GM23338 (cell line): ENCODE results near the gene FAM219A. TPM values are rescaled to one million over a fixed set of nuclear protein-coding genes. Genes with fewer than 3 reads are reported as not detected.

Source experiments
- ATAC-seq: fragments of 200-7000 bp; cut with Tn5 transposase; 3 replicates; pipeline ENCODE4 v1.9.1; 2020
- DNase-seq: peaks from one replicate; pipeline ENCODE4 v3.0.0-alpha.2; 2015; ENCODE audit warnings: low spot score
- H2AFZ ChIP-seq: fragments of 200-600 bp; sonication (generic); 2 replicates; pipeline ENCODE4 v1.8.0; 2016; ENCODE audit warnings: antibody characterized with exemption, mild to moderate bottlenecking, moderate library complexity
- H3F3A ChIP-seq: fragments of 200-600 bp; sonication (generic); replicated peaks from 2 replicates; pipeline ENCODE4 v1.8.0; 2017; ENCODE audit warnings: antibody characterized with exemption, mixed run types, low read depth
- H3K27ac ChIP-seq: fragments of 200-600 bp; sonication (generic); 2 replicates; pipeline ENCODE4 v1.6.1; 2016; ENCODE audit warnings: low read depth
- H3K27me3 ChIP-seq: fragments of 200-600 bp; sonication (generic); 2 replicates; pipeline ENCODE4 v1.8.0; 2016; ENCODE audit warnings: mild to moderate bottlenecking, mixed run types, moderate library complexity; ENCODE audit not compliant: insufficient read depth
- H3K36me3 ChIP-seq: fragments of 200-600 bp; sonication (generic); 2 replicates; pipeline ENCODE4 v1.8.0; 2016; ENCODE audit warnings: mild to moderate bottlenecking; ENCODE audit not compliant: insufficient read depth
- H3K4me1 ChIP-seq: fragments of 200-600 bp; sonication (generic); 2 replicates; pipeline ENCODE4 v1.8.0; 2016; ENCODE audit warnings: mild to moderate bottlenecking, moderate library complexity; ENCODE audit not compliant: insufficient read depth
- H3K4me2 ChIP-seq: fragments of 200-600 bp; sonication (generic); 2 replicates; pipeline ENCODE4 v1.7.1; 2017; ENCODE audit warnings: mixed run types
- H3K4me3 ChIP-seq: fragments of 200-600 bp; sonication (generic); 2 replicates; pipeline ENCODE4 v1.6.1; 2016; ENCODE audit warnings: mixed run types
- H3K79me2 ChIP-seq: fragments of 200-600 bp; sonication (generic); replicated peaks from 2 replicates; pipeline ENCODE4 v1.8.0; 2017; ENCODE audit warnings: mild to moderate bottlenecking; ENCODE audit not compliant: insufficient read depth
- H3K9me2 ChIP-seq: fragments of 200-600 bp; sonication (generic); 2 replicates; pipeline ENCODE4 v1.8.0; 2017; ENCODE audit not compliant: insufficient read depth
- H4K20me1 ChIP-seq: fragments of 200-600 bp; sonication (generic); replicated peaks from 2 replicates; pipeline ENCODE4 v1.8.0; 2017; ENCODE audit warnings: mild to moderate bottlenecking; ENCODE audit not compliant: insufficient read depth
- H3K27ac Mint-ChIP-seq: 2 replicates; pipeline ENCODE4 v1.8.0; 2020; ENCODE audit warnings: inconsistent platforms, mild to moderate bottlenecking, moderate library complexity, mixed read lengths
- H3K27me3 Mint-ChIP-seq: 3 replicates; pipeline ENCODE4 v1.8.0; 2022; ENCODE audit warnings: low read depth, mild to moderate bottlenecking, moderate library complexity, mixed read lengths, inconsistent platforms; ENCODE audit not compliant: insufficient read depth, poor library complexity
- H3K36me3 Mint-ChIP-seq: 3 replicates; pipeline ENCODE4 v1.8.0; 2021; ENCODE audit warnings: low read depth, mild to moderate bottlenecking, inconsistent platforms, moderate library complexity, mixed read lengths
- H3K4me1 Mint-ChIP-seq: 3 replicates; pipeline ENCODE4 v1.8.0; 2020; ENCODE audit warnings: mild to moderate bottlenecking, inconsistent platforms, mixed read lengths
- H3K4me3 Mint-ChIP-seq: 3 replicates; pipeline ENCODE4 v1.8.0; 2021; ENCODE audit warnings: moderate library complexity, mild to moderate bottlenecking, inconsistent platforms, mixed read lengths
- H3K9me3 Mint-ChIP-seq: 3 replicates; pipeline ENCODE4 v1.8.0; 2020; ENCODE audit warnings: moderate library complexity, mild to moderate bottlenecking, inconsistent platforms, mixed read lengths
- CTCF ChIP-seq, 2 experiments: fragments of 200-600 bp in 1 of 2; sonication (generic) in 1 of 2; conservative IDR thresholded peaks; 2 replicates each; pipeline versions ENCODE4 v1.5.1 to v1.6.1; 2016 to 2017; ENCODE audit warnings: antibody characterized with exemption in 2 of 2, low read depth in 2 of 2, mild to moderate bottlenecking in 2 of 2, moderate library complexity in 1 of 2
- EZH2phosphoT487 ChIP-seq: fragments of 200-600 bp; sonication (generic); IDR thresholded peaks from one replicate; pipeline ENCODE4 v1.8.1; 2018; ENCODE audit warnings: antibody characterized with exemption; ENCODE audit not compliant: unreplicated experiment
- ZNF462 ChIP-seq: fragments of 250-450 bp; sonication (Bioruptor Pico); IDR thresholded peaks from 2 replicates; pipeline ENCODE4 v1.5.0; 2020; ENCODE audit warnings: mild to moderate bottlenecking, moderate library complexity
- polyA plus RNA-seq: library from polyadenylated mRNA; unstranded; fragments of >200 nt; fragmentation: Nextera tagmentation; extraction: Ambion mirVana; gene quantifications from 2 replicates; pipeline ENCODE4 v1.2.1, GENCODE V29; 2016
- total RNA-seq: library from RNA; depleted of rRNA; stranded (reverse); fragments of >200 nt; shearing (Covaris generic); gene quantifications from 2 replicates; pipeline ENCODE4 v1.2.3, GENCODE V29; 2014
- TF ChIP-seq, protein P1 (sequence below): IDR thresholded peaks from 2 replicates; pipeline ENCODE4 v1.6.1; 2016; ENCODE audit warnings: antibody characterized with exemption

FAM219A gene
- total and polyA plus RNA-seq, 2 experiments from 2014 or later = 3.8 to 7.2 TPM

GRCh38 chr9:34400686-34401602 lies 57.4 kb downstream of the FAM219A start (continued):
- TF ChIP-seq, protein P1, sequence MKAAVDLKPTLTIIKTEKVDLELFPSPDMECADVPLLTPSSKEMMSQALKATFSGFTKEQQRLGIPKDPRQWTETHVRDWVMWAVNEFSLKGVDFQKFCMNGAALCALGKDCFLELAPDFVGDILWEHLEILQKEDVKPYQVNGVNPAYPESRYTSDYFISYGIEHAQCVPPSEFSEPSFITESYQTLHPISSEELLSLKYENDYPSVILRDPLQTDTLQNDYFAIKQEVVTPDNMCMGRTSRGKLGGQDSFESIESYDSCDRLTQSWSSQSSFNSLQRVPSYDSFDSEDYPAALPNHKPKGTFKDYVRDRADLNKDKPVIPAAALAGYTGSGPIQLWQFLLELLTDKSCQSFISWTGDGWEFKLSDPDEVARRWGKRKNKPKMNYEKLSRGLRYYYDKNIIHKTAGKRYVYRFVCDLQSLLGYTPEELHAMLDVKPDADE = no peak
- no peak for TF ChIP-seq EZH2phosphoT487

GRCh38 chr9:34400275-34400674 lies 58.1 kb downstream of the FAM219A start:
- H3K27ac Mint-ChIP-seq = no peak overlapping the region
- TF ChIP-seq CTCF (conservative IDR thresholded peaks at IDR 0.05; ENCODE audit: low read depth in 2 of 2) (peak; percentile 61 to 68), ZNF462 (no peak)
- H3K4me3 Mint-ChIP-seq = no peak overlapping the region
- Histone ChIP-seq H3K36me3 (no peaks in the 10 kb centered on the region), H3K27me3 (no peaks in the 10 kb centered on the region), H3K4me1 (no peaks in the 10 kb centered on the region), H3K27ac (no peak overlapping the region), H3K79me2 (no peaks in the 10 kb centered on the region), H4K20me1 (0 out of 2 replicates have a peak, but pooled peaks cover 2% of the 10 kb centered on the region), H3F3A (no peaks in the 10 kb centered on the region), H2AFZ (no peak overlapping the region), H3K9me2 (no peaks in the 10 kb centered on the region), H3K4me3 (no peak overlapping the region), H3K4me2 (no peak overlapping the region)
- no peaks in the 10 kb centered on the region for H3K36me3 Mint-ChIP-seq
- H3K27me3 Mint-ChIP-seq = peaks cover 3% of the 10 kb centered on the region
- peak; percentile 88 for ATAC-seq
- DNase-seq = peak; percentile 81
- H3K4me1 Mint-ChIP-seq = no peaks in the 10 kb centered on the region
- H3K9me3 Mint-ChIP-seq = no peaks in the 10 kb centered on the region
